Suprapubic skin (tissue), 4 donors: ENCODE results near the gene NDUFB11. TPM values are rescaled to one million over a fixed set of nuclear protein-coding genes. Genes with fewer than 3 reads are reported as not detected.

Experiments used
- DNase-seq, 2 donors: peaks; one replicate each; pipeline ENCODE4 v3.0.0-alpha.2; 2019; ENCODE audit warnings: low spot score in 2 of 2
- H3K27ac ChIP-seq: fragments of 200-600 bp; sonication (generic); one replicate; pipeline ENCODE4 v1.5.1; 2019
- H3K27me3 ChIP-seq: fragments of 200-600 bp; sonication (generic); one replicate; pipeline ENCODE4 v1.5.1; 2019
- H3K36me3 ChIP-seq: fragments of 200-600 bp; sonication (generic); one replicate; pipeline ENCODE4 v1.5.1; 2019
- H3K4me1 ChIP-seq: fragments of 200-600 bp; sonication (generic); one replicate; pipeline ENCODE4 v1.5.1; 2019
- H3K4me3 ChIP-seq: fragments of 200-600 bp; sonication (generic); one replicate; pipeline ENCODE4 v1.5.1; 2019; ENCODE audit warnings: mild to moderate bottlenecking
- H3K9me3 ChIP-seq: fragments of 200-600 bp; sonication (generic); one replicate; pipeline ENCODE4 v1.5.1; 2019
- POLR2A ChIP-seq, 2 donors: fragments of 450-650 bp; IDR thresholded peaks; one replicate each; pipeline ENCODE4 v1.6.1; 2017; ENCODE audit warnings: antibody characterized with exemption in 2 of 2, mild to moderate bottlenecking in 2 of 2, moderate library complexity in 2 of 2
- POLR2AphosphoS5 ChIP-seq, 3 donors: sonication (generic); formaldehyde crosslinking; IDR thresholded peaks; one replicate each; pipeline ENCODE4 v1.6.1; 2017; ENCODE audit warnings: antibody characterized with exemption in 3 of 3
- WGBS: methylation state at CpG from one replicate; pipeline ENCODE4 v1.1.5; 2018; 5-methylcytosine and 5-hydroxymethylcytosine counted together
- total RNA-seq, 4 donors: library from RNA; depleted of rRNA; stranded (reverse); fragments of >200 nt; gene quantifications; one replicate each; pipeline ENCODE4 v1.1.0, GENCODE V29; 2016
- TF ChIP-seq, protein P1 (sequence below), 2 donors: fragments of 200-600 bp in 1 of 2; fragments of 450-650 bp in 1 of 2; sonication (generic) in 1 of 2; IDR thresholded peaks; one replicate each; pipeline ENCODE4 v1.5.1; 2016 to 2019; ENCODE audit warnings: antibody characterized with exemption in 2 of 2, mild to moderate bottlenecking in 1 of 2, moderate library complexity in 1 of 2

The NDUFB11 gene
- total RNA-seq, 4 donors from 2014 or later = 28.0 to 67.3 (median 51.7) TPM

DNA sequence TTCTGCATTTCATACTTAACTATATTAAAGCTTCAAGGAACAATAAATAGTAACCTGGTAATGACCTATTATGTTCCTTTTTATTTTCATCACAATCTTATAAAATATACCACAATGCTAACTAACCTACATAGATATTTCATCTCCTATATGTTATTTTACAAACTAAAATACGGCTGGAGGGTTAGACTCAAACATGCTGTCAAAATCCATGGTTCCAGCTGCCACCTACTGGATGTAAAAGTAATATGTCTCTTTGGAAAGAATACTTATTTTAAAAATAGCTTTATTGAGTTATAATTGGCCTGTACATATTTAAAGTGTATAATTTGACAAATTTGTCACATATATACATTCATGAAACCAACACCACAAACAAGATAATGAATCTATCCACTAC is 51.3 kb downstream of the NDUFB11 start:
- no peaks in the 10 kb centered on the region for H3K36me3 ChIP-seq
- 11% methylated on average over 1 of the region's 1 CpG for WGBS
- H3K4me1 ChIP-seq = no peaks in the 10 kb centered on the region
- no peak overlapping the region for H3K4me3 ChIP-seq
- DNase-seq = no peak
- no peaks in the 10 kb centered on the region for H3K27me3 ChIP-seq
- no peak overlapping the region for H3K27ac ChIP-seq
- TF ChIP-seq POLR2A (IDR thresholded peaks at IDR 0.05) = no peak
- TF ChIP-seq, protein P1, sequence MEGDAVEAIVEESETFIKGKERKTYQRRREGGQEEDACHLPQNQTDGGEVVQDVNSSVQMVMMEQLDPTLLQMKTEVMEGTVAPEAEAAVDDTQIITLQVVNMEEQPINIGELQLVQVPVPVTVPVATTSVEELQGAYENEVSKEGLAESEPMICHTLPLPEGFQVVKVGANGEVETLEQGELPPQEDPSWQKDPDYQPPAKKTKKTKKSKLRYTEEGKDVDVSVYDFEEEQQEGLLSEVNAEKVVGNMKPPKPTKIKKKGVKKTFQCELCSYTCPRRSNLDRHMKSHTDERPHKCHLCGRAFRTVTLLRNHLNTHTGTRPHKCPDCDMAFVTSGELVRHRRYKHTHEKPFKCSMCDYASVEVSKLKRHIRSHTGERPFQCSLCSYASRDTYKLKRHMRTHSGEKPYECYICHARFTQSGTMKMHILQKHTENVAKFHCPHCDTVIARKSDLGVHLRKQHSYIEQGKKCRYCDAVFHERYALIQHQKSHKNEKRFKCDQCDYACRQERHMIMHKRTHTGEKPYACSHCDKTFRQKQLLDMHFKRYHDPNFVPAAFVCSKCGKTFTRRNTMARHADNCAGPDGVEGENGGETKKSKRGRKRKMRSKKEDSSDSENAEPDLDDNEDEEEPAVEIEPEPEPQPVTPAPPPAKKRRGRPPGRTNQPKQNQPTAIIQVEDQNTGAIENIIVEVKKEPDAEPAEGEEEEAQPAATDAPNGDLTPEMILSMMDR (IDR thresholded peaks at IDR 0.05) = no peak
- TF ChIP-seq POLR2AphosphoS5 (IDR thresholded peaks at IDR 0.05) = no peak
- no peaks in the 10 kb centered on the region for H3K9me3 ChIP-seq

Other genes with a start within 250 kb of the NDUFB11 start
- 1 to 10 TPM; 3.6 to 6.2 (median 5.1) TPM for gene JADE3, start 232.3 kb downstream of the NDUFB11 start, total RNA-seq
- 1 to 10 TPM in 2 of 4 donors, under 1 TPM in 1, not detected in 1; 0.29 to 1.8 (median 1.5) TPM for gene RGN, start 66.3 kb downstream of the NDUFB11 start, total RNA-seq
- gene RBM10, start 519 bp upstream of the NDUFB11 start, total RNA-seq = 10 to 100 TPM; 27.9 to 33.1 (median 30.2) TPM
- gene UBA1, start 49.1 kb upstream of the NDUFB11 start, total RNA-seq = 100 to 1,000 TPM; 146 to 186 (median 157) TPM
- gene CDK16, start 74.0 kb upstream of the NDUFB11 start, total RNA-seq = 10 to 100 TPM; 70.5 to 90.1 (median 88.0) TPM
- 10 to 100 TPM; 15.4 to 28.3 (median 20.9) TPM for gene USP11, start 88.3 kb upstream of the NDUFB11 start, total RNA-seq
- under 1 TPM in 2 of 4 donors, not detected in 2; 0.18 to 0.40 TPM for gene ZNF157, start 225.9 kb upstream of the NDUFB11 start, total RNA-seq